ENCODE measurements around the gene ACOX1. TPM values are rescaled to one million over a fixed set of nuclear protein-coding genes. Genes with fewer than 3 reads are reported as not detected.
A peak's percentile ranks its signal among the peaks of the same experiment; 100 is the strongest.

Gene ACOX1
- total and polyA plus RNA-seq, 2 of the 13 experiments (the other 11 are each of a cell fraction or from before 2014, with no cell fraction given) = 86.4 to 120 TPM

DNA sequence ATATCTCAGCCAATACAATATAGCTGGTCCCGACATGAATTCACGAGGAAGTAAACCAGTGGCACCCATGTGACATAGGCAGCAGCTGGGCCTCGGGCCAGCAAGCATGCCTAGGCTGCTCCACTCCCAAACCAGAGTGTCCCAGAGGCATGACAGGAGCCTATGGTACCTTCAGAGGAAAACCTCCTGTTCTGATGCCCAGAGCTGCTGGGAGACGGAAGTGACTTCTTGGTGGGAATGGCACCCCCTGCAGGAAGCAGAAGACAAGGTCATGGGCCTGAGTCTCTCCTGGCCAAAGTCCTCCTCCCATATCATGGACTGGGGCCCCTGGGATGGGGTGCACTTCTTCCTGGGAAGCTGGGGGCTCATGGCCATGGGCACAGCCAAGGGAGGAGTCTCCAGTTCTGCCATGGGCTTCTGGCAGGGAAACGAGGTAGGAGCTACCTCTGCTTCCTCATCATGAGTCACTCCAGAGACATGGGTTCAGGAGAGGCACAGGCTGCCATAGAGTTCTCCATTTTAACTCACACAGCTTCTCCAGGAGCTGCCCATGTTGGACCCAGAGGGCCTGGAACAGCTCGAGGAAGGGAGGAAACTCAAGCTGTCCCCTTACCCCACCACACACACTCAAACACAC, 51.6 kb downstream of the ACOX1 start (continued):
- no peak for TF ChIP-seq ZNF160 (CRISPR knock-in tag; IDR thresholded peaks at IDR 0.05)
- TF ChIP-seq ZNF441 (CRISPR knock-in tag; IDR thresholded peaks at IDR 0.05; ENCODE audit: borderline replicate concordance) = no peak
- no peak for TF ChIP-seq JUNB (CRISPR knock-in tag; IDR thresholded peaks at IDR 0.05; ENCODE audit: borderline replicate concordance)
- 0 out of 2 replicates have a peak, but pooled peaks have one; percentile 23 for TF ChIP-seq GATAD2A (CRISPR knock-in tag; IDR thresholded peaks at IDR 0.05)
- TF ChIP-seq ARHGAP35 (CRISPR knock-in tag; IDR thresholded peaks at IDR 0.05; ENCODE audit: borderline replicate concordance) = no peak
- TF ChIP-seq ZNF256 (CRISPR knock-in tag; conservative IDR thresholded peaks at IDR 0.05) = no peak
- TF ChIP-seq KDM2A (CRISPR knock-in tag; IDR thresholded peaks at IDR 0.05; ENCODE audit: borderline replicate concordance, low read depth) = peak; percentile 45; the same call in 1 of the 2 replicates
- no peak for TF ChIP-seq ISL2 (CRISPR knock-in tag; IDR thresholded peaks at IDR 0.05)
- TF ChIP-seq, protein P1, sequence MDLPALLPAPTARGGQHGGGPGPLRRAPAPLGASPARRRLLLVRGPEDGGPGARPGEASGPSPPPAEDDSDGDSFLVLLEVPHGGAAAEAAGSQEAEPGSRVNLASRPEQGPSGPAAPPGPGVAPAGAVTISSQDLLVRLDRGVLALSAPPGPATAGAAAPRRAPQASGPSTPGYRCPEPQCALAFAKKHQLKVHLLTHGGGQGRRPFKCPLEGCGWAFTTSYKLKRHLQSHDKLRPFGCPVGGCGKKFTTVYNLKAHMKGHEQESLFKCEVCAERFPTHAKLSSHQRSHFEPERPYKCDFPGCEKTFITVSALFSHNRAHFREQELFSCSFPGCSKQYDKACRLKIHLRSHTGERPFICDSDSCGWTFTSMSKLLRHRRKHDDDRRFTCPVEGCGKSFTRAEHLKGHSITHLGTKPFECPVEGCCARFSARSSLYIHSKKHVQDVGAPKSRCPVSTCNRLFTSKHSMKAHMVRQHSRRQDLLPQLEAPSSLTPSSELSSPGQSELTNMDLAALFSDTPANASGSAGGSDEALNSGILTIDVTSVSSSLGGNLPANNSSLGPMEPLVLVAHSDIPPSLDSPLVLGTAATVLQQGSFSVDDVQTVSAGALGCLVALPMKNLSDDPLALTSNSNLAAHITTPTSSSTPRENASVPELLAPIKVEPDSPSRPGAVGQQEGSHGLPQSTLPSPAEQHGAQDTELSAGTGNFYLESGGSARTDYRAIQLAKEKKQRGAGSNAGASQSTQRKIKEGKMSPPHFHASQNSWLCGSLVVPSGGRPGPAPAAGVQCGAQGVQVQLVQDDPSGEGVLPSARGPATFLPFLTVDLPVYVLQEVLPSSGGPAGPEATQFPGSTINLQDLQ (CRISPR knock-in tag; IDR thresholded peaks at IDR 0.05) = no peak
- TF ChIP-seq, protein P2, sequence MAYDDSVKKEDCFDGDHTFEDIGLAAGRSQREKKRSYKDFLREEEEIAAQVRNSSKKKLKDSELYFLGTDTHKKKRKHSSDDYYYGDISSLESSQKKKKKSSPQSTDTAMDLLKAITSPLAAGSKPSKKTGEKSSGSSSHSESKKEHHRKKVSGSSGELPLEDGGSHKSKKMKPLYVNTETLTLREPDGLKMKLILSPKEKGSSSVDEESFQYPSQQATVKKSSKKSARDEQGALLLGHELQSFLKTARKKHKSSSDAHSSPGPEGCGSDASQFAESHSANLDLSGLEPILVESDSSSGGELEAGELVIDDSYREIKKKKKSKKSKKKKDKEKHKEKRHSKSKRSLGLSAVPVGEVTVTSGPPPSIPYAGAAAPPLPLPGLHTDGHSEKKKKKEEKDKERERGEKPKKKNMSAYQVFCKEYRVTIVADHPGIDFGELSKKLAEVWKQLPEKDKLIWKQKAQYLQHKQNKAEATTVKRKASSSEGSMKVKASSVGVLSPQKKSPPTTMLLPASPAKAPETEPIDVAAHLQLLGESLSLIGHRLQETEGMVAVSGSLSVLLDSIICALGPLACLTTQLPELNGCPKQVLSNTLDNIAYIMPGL (CRISPR knock-in tag; IDR thresholded peaks at IDR 0.05; ENCODE audit: borderline replicate concordance in 1 of 2, low read depth in 1 of 2) = peak in 1 of 2 experiments; percentile 33; a peak in 1 of 4 replicates
- TF ChIP-seq ZC3H4 (CRISPR knock-in tag; IDR thresholded peaks at IDR 0.05; ENCODE audit: borderline replicate concordance) = no peak
- TF ChIP-seq ZNF253 (CRISPR knock-in tag; IDR thresholded peaks at IDR 0.05; ENCODE audit: borderline replicate concordance) = no peak
- no peak for TF ChIP-seq ZNF12 (CRISPR knock-in tag; IDR thresholded peaks at IDR 0.05)
- TF ChIP-seq ZNF430 (CRISPR knock-in tag; IDR thresholded peaks at IDR 0.05) = no peak
- TF ChIP-seq SALL1 (CRISPR knock-in tag; IDR thresholded peaks at IDR 0.05) = peak; percentile 24; the same call in 1 of the 2 replicates
- no peak for TF ChIP-seq HCFC1 (IDR thresholded peaks at IDR 0.05; ENCODE audit: low read depth, low read length)
- no peak for TF ChIP-seq ZBTB3 (CRISPR knock-in tag; IDR thresholded peaks at IDR 0.05; ENCODE audit: borderline replicate concordance, low read depth)
- no peak for TF ChIP-seq ZFP36L2 (CRISPR knock-in tag; IDR thresholded peaks at IDR 0.05)
- TF ChIP-seq, protein P3, sequence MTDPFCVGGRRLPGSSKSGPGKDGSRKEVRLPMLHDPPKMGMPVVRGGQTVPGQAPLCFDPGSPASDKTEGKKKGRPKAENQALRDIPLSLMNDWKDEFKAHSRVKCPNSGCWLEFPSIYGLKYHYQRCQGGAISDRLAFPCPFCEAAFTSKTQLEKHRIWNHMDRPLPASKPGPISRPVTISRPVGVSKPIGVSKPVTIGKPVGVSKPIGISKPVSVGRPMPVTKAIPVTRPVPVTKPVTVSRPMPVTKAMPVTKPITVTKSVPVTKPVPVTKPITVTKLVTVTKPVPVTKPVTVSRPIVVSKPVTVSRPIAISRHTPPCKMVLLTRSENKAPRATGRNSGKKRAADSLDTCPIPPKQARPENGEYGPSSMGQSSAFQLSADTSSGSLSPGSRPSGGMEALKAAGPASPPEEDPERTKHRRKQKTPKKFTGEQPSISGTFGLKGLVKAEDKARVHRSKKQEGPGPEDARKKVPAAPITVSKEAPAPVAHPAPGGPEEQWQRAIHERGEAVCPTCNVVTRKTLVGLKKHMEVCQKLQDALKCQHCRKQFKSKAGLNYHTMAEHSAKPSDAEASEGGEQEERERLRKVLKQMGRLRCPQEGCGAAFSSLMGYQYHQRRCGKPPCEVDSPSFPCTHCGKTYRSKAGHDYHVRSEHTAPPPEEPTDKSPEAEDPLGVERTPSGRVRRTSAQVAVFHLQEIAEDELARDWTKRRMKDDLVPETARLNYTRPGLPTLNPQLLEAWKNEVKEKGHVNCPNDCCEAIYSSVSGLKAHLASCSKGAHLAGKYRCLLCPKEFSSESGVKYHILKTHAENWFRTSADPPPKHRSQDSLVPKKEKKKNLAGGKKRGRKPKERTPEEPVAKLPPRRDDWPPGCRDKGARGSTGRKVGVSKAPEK (CRISPR knock-in tag; IDR thresholded peaks at IDR 0.05; ENCODE audit: borderline replicate concordance) = no peak
- no peak for TF ChIP-seq NFATC3 (CRISPR knock-in tag; IDR thresholded peaks at IDR 0.05)
- TF ChIP-seq, protein P4, sequence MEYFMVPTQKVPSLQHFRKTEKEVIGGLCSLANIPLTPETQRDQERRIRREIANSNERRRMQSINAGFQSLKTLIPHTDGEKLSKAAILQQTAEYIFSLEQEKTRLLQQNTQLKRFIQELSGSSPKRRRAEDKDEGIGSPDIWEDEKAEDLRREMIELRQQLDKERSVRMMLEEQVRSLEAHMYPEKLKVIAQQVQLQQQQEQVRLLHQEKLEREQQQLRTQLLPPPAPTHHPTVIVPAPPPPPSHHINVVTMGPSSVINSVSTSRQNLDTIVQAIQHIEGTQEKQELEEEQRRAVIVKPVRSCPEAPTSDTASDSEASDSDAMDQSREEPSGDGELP (IDR thresholded peaks at IDR 0.05; ENCODE audit: borderline replicate concordance, low read depth) = no peak
- no peak for TF ChIP-seq SMARCC2 (IDR thresholded peaks at IDR 0.05)
- TF ChIP-seq SP140L (CRISPR knock-in tag; IDR thresholded peaks at IDR 0.05; ENCODE audit: borderline replicate concordance) = no peak
